Measurements from ENCODE around the gene EEF1G. TPM values are rescaled to one million over a fixed set of nuclear protein-coding genes. Genes with fewer than 3 reads are reported as not detected.

Gene EEF1G
- total and polyA plus RNA-seq, 2 of the 13 experiments (the other 11 are each of a cell fraction or from before 2014, with no cell fraction given): 1,787 to 2,144 TPM

GRCh38 chr11:62601372-62602140, 27.9 kb upstream of the EEF1G start, which contains the start of gene MTA2 (continued):
- TF ChIP-seq ZEB1 (IDR thresholded peaks at IDR 0.05; ENCODE audit: insufficient replicate concordance, low read depth): no peak
- TF ChIP-seq ATF1 (CRISPR knock-in tag; IDR thresholded peaks at IDR 0.05): no peak
- TF ChIP-seq HNRNPUL1 (IDR thresholded peaks at IDR 0.05; ENCODE audit: low read depth, low read length): 0 out of 2 replicates have a peak, but pooled peaks have one; percentile 40
- no peak for TF ChIP-seq ZNF101 (CRISPR knock-in tag; IDR thresholded peaks at IDR 0.05; ENCODE audit: borderline replicate concordance, low read depth)
- no peak; the same call in 1 of the 2 replicates for TF ChIP-seq ZNF33B (CRISPR knock-in tag; IDR thresholded peaks at IDR 0.05)
- peak; percentile 64; the same call in 1 of the 2 replicates for TF ChIP-seq NR0B2 (CRISPR knock-in tag; IDR thresholded peaks at IDR 0.05)
- TF ChIP-seq HMGXB4 (CRISPR knock-in tag; IDR thresholded peaks at IDR 0.05; ENCODE audit: borderline replicate concordance in 1 of 2, low read depth in 1 of 2): peak in 1 of 2 experiments; percentile 74; a peak in 2 of 4 replicates
- no peak; the same call in 1 of the 2 replicates for TF ChIP-seq SIN3A (IDR thresholded peaks at IDR 0.05; ENCODE audit: borderline replicate concordance, low read depth, low read length)
- TF ChIP-seq ZBTB21 (CRISPR knock-in tag; IDR thresholded peaks at IDR 0.05): no peak
- no peak for TF ChIP-seq HMG20A (CRISPR knock-in tag; IDR thresholded peaks at IDR 0.05; ENCODE audit: borderline replicate concordance)
- peak; percentile 88; the same call in 1 of the 2 replicates for TF ChIP-seq ZFP91 (CRISPR knock-in tag; IDR thresholded peaks at IDR 0.05; ENCODE audit: borderline replicate concordance)
- TF ChIP-seq ZNF230 (CRISPR knock-in tag; IDR thresholded peaks at IDR 0.05): no peak
- no peak for TF ChIP-seq ZIK1 (CRISPR knock-in tag; IDR thresholded peaks at IDR 0.05; ENCODE audit: borderline replicate concordance, low read depth)
- TF ChIP-seq MEF2D (CRISPR knock-in tag; IDR thresholded peaks at IDR 0.05): no peak
- TF ChIP-seq SRSF4 (IDR thresholded peaks at IDR 0.05; ENCODE audit: low read depth, low read length, poor library complexity, severe bottlenecking): no peak
- no peak for TF ChIP-seq BCLAF1 (IDR thresholded peaks at IDR 0.05)
- no peak for TF ChIP-seq TERF1 (CRISPR knock-in tag; IDR thresholded peaks at IDR 0.05)
- TF ChIP-seq MXD1 (CRISPR knock-in tag; IDR thresholded peaks at IDR 0.05): peak; percentile 63
- TF ChIP-seq SOX5 (CRISPR knock-in tag; IDR thresholded peaks at IDR 0.05; ENCODE audit: borderline replicate concordance): no peak

Measured in HepG2 (cell line).